SK-N-SH treated with all-trans-retinoic acid at 6 μM for 48 hours (cell line): ENCODE data around the gene TNPO1.

ENCODE experiments used
- ATAC-seq: fragments of 200-7000 bp; cut with Tn5 transposase; 3 replicates; pipeline ENCODE4 v1.9.1; 2020; ENCODE audit warnings: mild to moderate bottlenecking, moderate library complexity
- ARNTL ChIP-seq: fragments of 450-650 bp; formaldehyde crosslinking; IDR thresholded peaks from 2 replicates; pipeline ENCODE4 v1.5.0; 2020; ENCODE audit warnings: low read depth, mild to moderate bottlenecking, moderate library complexity, borderline replicate concordance
- BACH2 ChIP-seq: fragments of 250-450 bp; sonication (Bioruptor Pico); IDR thresholded peaks from 2 replicates; pipeline ENCODE4 v1.9.0; 2021; ENCODE audit warnings: mild to moderate bottlenecking, borderline replicate concordance
- CREB5 ChIP-seq: fragments of 250-450 bp; sonication (Bioruptor Pico); IDR thresholded peaks from 2 replicates; pipeline ENCODE4 v1.5.1; 2020; ENCODE audit warnings: low read depth, mild to moderate bottlenecking, moderate library complexity
- CSDC2 ChIP-seq: fragments of 250-450 bp; sonication (Bioruptor Pico); IDR thresholded peaks from 2 replicates; pipeline ENCODE4 v1.5.0; 2020; ENCODE audit warnings: mild to moderate bottlenecking, moderate library complexity
- CSRNP3 ChIP-seq: fragments of 250-450 bp; sonication (Bioruptor Pico); IDR thresholded peaks from 2 replicates; pipeline ENCODE4 v1.5.1; 2021; ENCODE audit warnings: mild to moderate bottlenecking, moderate library complexity
- ESRRG ChIP-seq: fragments of 250-450 bp; sonication (Bioruptor Pico); IDR thresholded peaks from 2 replicates; pipeline ENCODE4 v1.6.1; 2021; ENCODE audit warnings: mild to moderate bottlenecking
- GLIS3 ChIP-seq: fragments of 250-450 bp; sonication (Bioruptor Pico); IDR thresholded peaks from 2 replicates; pipeline ENCODE4 v1.5.0; 2020; ENCODE audit warnings: mild to moderate bottlenecking, moderate library complexity
- ISL1 ChIP-seq: fragments of 250-450 bp; sonication (Bioruptor Pico); IDR thresholded peaks from 2 replicates; pipeline ENCODE4 v2.1.2; 2022; ENCODE audit warnings: mild to moderate bottlenecking, moderate library complexity
- OSR1 ChIP-seq: fragments of 250-450 bp; sonication (Bioruptor Pico); IDR thresholded peaks from 2 replicates; pipeline ENCODE4 v1.8.0; 2022; ENCODE audit warnings: moderate library complexity, mild to moderate bottlenecking, inconsistent platforms
- PATZ1 ChIP-seq: fragments of 250-450 bp; sonication (Bioruptor Pico); IDR thresholded peaks from 2 replicates; pipeline ENCODE4 v1.8.0; 2020; ENCODE audit warnings: mild to moderate bottlenecking, moderate library complexity, borderline replicate concordance
- POU6F1 ChIP-seq: fragments of 250-450 bp; sonication (Bioruptor Pico); IDR thresholded peaks from 2 replicates; pipeline ENCODE4 v1.8.0; 2021; ENCODE audit warnings: low read depth, mild to moderate bottlenecking, moderate library complexity, borderline replicate concordance
- PPARA ChIP-seq: fragments of 250-450 bp; sonication (Bioruptor Pico); IDR thresholded peaks from 2 replicates; pipeline ENCODE4 v1.5.0; 2020; ENCODE audit warnings: mild to moderate bottlenecking, borderline replicate concordance
- RARB ChIP-seq: fragments of 250-450 bp; sonication (Bioruptor Pico); IDR thresholded peaks from 2 replicates; pipeline ENCODE4 v1.8.0; 2021; ENCODE audit warnings: mild to moderate bottlenecking, moderate library complexity
- SNAI2 ChIP-seq: fragments of 250-450 bp; sonication (Bioruptor Pico); IDR thresholded peaks from 2 replicates; pipeline ENCODE4 v1.5.0; 2020; ENCODE audit warnings: mild to moderate bottlenecking, moderate library complexity
- TCF4 ChIP-seq: fragments of 250-450 bp; sonication (Bioruptor Pico); IDR thresholded peaks from 2 replicates; pipeline ENCODE4 v1.8.0; 2021; ENCODE audit warnings: mild to moderate bottlenecking, moderate library complexity, borderline replicate concordance
- TOX ChIP-seq: fragments of 250-450 bp; sonication (Bioruptor Pico); IDR thresholded peaks from 2 replicates; pipeline ENCODE4 v1.8.0; 2021; ENCODE audit warnings: mild to moderate bottlenecking, moderate library complexity, borderline replicate concordance
- TSHZ2 ChIP-seq: fragments of 250-450 bp; sonication (Bioruptor Pico); IDR thresholded peaks from 2 replicates; pipeline ENCODE4 v1.5.0; 2020; ENCODE audit warnings: mild to moderate bottlenecking, moderate library complexity
- ZC3H10 ChIP-seq: fragments of 250-450 bp; sonication (Bioruptor Pico); IDR thresholded peaks from 2 replicates; pipeline ENCODE4 v1.5.1; 2021; ENCODE audit warnings: mild to moderate bottlenecking, moderate library complexity
- ZFP3 ChIP-seq: fragments of 250-450 bp; sonication (Bioruptor Pico); IDR thresholded peaks from 2 replicates; pipeline ENCODE4 v1.5.0; 2020; ENCODE audit warnings: mild to moderate bottlenecking, moderate library complexity
- ZNF565 ChIP-seq: fragments of 450-650 bp; formaldehyde crosslinking; conservative IDR thresholded peaks from 2 replicates; pipeline ENCODE4 v1.5.0; 2020; ENCODE audit warnings: low read depth, mild to moderate bottlenecking, moderate library complexity
- ZNF70 ChIP-seq: fragments of 450-650 bp; formaldehyde crosslinking; IDR thresholded peaks from 2 replicates; pipeline ENCODE4 v1.5.0; 2020; ENCODE audit warnings: mild to moderate bottlenecking, moderate library complexity

The TNPO1 gene

GRCh38 chr5:72817076-72817481 is 618 bp downstream of the TNPO1 start:
- ATAC-seq = peak; percentile 63
- TF ChIP-seq GLIS3 (CRISPR knock-in tag) (no peak), ISL1 (CRISPR knock-in tag) (no peak)
- TF ChIP-seq, all 23 proteins: peak for 0

GRCh38 chr5:72817671-72818266 is 1.3 kb downstream of the TNPO1 start:
- no peak for ATAC-seq
- no peak for TF ChIP-seq ARNTL (CRISPR knock-in tag)
- no peak for TF ChIP-seq CSRNP3
- no peak for TF ChIP-seq ESRRG (CRISPR knock-in tag)
- no peak for TF ChIP-seq TOX
- TF ChIP-seq GLIS3 (CRISPR knock-in tag) = no peak
- TF ChIP-seq CREB5 (CRISPR knock-in tag) = no peak
- no peak for TF ChIP-seq ZFP3
- TF ChIP-seq ZNF70 (CRISPR knock-in tag) = no peak
- no peak for TF ChIP-seq CSDC2 (CRISPR knock-in tag)
- no peak for TF ChIP-seq RARB
- TF ChIP-seq POU6F1 = no peak
- no peak for TF ChIP-seq ZC3H10 (CRISPR knock-in tag)
- TF ChIP-seq ISL1 (CRISPR knock-in tag) = no peak
- TF ChIP-seq TSHZ2 (CRISPR knock-in tag) = no peak
- TF ChIP-seq PPARA (CRISPR knock-in tag) = no peak
- no peak for TF ChIP-seq ZNF565 (CRISPR knock-in tag)
- no peak for TF ChIP-seq OSR1 (CRISPR knock-in tag)
- no peak for TF ChIP-seq SNAI2
- no peak for TF ChIP-seq TCF4 (CRISPR knock-in tag)
- no peak for TF ChIP-seq PATZ1 (CRISPR knock-in tag)

- peak; percentile 10; the same call in 1 of the 3 replicates for ATAC-seq
- TF ChIP-seq ZNF565 (CRISPR knock-in tag) (no peak), TSHZ2 (CRISPR knock-in tag) (no peak), GLIS3 (CRISPR knock-in tag) (no peak), OSR1 (CRISPR knock-in tag) (no peak), ZNF70 (CRISPR knock-in tag) (no peak), BACH2 (CRISPR knock-in tag) (no peak), POU6F1 (no peak), CSRNP3 (no peak), TCF4 (CRISPR knock-in tag) (no peak), PPARA (CRISPR knock-in tag) (no peak)
These were observed 2.5 kb downstream of the TNPO1 start for GRCh38 chr5:72818866-72819534.
